HG02763 (cell line): ENCODE data around the gene PACS2.
"Not testable (repeated sequence)": the region's sequence is repeated elsewhere in the genome, so short reads cannot be mapped to it uniquely, and the experiment has no call there.

Experiments
- ATAC-seq: cut with Tn5 transposase; IDR thresholded peaks from one replicate; pipeline ENCODE4 v1.9.1; 2021; ENCODE audit warnings: mild to moderate bottlenecking, moderate library complexity; ENCODE audit not compliant: unreplicated experiment

Gene PACS2

GRCh38 chr14:105329411-105330150 lies 15.0 kb downstream of the PACS2 start:
- no peak for ATAC-seq

DNA sequence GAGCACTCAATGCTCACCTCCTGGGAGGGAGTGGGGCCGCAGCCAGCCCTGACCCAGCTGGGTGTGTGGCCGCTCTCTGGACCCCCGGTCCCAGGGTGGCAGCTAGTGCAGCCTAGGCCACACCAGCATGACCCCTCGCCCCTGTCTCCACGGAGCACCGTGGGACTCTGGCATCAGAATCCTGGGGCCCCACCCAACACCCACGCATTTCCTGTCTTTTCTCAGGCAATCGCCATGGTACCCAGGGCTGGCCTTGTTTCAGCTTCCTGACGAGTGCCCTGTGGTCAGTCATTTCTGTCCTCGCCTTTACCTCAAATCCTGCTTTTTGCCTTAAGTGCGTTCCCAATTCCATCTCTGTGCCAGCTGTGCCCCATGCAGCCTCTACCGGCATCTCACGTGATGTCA lies 15.9 kb downstream of the PACS2 start:
- ATAC-seq = no peak

DNA sequence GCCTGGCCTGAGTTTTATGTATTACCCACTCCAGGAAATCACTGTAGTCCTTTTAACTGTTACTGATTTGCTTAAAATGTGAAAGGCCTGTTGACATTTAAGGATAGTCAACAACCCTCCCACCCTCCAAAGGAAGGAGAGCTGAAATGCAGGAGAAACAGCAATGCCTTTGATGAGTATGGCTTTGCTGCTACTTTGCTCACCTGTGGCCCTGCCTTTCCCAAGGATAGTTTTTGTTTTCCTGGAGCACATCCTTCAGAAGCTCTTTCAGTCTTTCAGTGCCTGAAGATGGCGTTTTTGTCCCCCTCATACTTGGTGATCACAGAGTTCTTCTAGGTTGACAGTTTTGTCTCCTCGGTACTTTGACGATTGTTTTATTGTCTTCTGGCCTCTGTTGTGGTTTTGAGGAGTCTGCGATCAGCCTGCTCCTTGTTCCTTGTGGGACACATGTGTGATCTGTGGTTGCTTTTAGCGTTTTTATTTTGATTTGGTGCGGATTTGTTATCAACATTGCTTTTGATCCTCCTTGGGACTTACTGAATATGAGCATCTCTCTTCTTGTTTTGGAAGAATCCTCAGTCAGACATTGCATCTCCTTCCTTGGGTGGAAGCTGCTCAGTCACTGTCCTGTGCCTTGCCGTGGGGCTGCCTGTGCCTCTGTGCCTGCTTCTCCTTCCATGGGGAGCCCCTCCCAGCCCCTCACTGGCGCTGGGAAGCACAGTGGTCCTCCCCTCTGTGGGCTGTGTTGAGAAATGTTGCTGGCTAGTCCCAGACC lies 17.2 kb downstream of the PACS2 start:
- no peak for ATAC-seq

DNA sequence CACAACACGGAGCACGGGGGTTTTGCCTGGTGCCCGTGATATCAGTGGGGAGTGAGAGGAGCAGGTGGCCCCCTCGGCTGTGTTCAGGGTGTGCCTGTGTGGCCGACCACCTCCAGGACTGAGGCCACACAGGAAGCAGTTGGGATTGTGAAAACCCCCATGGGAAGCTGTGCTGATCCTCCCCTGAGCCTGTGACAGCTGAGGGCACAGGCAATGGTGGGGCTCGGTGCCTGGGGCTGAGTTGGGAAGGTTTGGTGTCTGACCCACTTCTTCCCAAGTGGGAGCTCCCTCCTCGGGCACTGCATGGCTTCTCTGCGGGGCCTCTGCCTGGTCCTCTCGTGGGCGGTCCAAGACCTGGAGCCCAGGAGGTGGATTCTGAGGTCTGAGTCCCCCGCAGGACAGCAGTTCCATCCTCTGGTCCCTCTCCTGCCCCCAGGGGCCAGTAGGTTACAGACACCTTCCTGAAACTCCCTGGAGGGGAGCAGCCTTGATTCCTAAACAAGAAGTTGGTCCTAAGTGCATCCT lies 17.9 kb downstream of the PACS2 start:
- no peak for ATAC-seq

DNA sequence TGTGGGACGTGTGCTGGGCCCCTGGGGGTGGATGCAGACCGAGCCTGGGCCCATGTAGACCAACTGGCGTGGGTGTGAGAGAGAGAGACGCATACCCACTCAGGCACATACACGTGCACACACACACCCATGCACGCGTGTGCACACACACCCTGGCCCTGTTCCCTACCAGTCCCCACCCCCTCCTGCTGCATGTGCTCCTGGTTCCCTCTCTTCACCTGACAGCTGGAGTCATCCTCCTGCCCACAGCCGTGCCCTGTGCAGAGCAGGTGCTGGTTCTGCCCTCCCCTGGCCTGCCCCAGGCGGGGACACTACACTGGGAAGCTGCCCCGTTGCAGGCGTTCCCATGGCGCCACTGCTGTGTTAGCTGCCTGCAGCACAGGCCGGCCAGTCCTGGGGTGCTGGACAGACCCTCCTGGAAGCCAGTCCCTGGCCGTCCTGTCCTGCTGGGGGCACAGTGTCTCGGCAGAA lies 18.5 kb downstream of the PACS2 start:
- no peak for ATAC-seq

DNA sequence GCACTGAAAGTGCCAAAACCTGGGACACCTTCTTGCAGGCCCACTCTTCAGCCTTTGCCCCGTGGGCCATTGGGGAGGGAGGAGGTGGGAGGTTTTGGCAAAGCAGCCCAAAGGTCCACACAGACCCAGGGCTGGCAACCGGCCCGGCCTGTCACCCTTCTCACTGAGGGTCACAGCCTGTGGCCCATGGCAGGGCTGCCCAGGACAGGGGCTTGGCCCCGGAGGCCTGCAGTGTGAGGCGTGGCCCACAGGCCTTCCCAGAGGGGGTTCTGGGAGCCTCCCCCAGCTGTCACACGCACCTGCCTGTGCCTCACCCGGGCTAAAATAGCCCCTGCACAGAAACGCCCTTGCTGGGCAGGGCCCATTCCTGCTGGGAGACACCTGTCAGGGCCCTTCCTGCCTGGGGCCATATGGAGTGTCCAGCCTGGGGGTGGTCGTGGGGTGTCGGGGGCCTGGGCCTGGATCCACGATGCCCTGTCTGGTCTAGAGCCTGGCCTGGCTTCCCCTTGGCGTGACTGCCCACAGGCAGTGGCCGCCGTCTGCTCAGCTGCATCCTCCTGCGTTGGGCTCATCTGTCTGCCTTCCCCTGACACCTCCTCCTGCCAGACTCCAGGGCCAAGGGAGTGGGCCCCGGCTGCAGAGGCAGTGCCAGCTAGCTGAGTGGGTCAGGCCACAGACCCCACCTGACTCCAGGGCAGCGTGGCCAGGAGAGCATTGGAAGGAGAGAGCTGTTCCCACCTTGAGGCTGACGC lies 19.2 kb downstream of the PACS2 start:
- no peak for ATAC-seq

- no peak for ATAC-seq
Observed at GRCh38 chr14:105334383-105335230, 20.1 kb downstream of the PACS2 start.

DNA sequence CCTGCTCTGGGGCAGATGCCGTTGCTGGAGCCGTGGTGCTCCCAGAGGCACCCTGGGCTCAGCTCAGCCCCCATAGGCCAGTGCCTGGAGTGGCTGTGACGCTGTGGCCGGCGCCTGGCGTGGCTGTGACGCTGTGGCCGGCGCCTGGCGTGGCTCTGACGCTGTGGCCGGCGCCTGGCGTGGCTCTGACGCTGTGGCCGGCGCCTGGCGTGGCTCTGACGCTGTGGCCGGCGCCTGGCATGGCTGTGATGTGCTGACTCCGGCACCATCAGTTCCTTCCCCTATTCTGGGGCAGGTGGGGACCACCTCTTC lies 20.6 kb downstream of the PACS2 start:
- not testable (repeated sequence) for ATAC-seq

- no peak for ATAC-seq
Observed at GRCh38 chr14:105335735-105336476, 21.4 kb downstream of the PACS2 start.

GRCh38 chr14:105336477-105337287 lies 22.1 kb downstream of the PACS2 start:
- ATAC-seq = no peak

DNA sequence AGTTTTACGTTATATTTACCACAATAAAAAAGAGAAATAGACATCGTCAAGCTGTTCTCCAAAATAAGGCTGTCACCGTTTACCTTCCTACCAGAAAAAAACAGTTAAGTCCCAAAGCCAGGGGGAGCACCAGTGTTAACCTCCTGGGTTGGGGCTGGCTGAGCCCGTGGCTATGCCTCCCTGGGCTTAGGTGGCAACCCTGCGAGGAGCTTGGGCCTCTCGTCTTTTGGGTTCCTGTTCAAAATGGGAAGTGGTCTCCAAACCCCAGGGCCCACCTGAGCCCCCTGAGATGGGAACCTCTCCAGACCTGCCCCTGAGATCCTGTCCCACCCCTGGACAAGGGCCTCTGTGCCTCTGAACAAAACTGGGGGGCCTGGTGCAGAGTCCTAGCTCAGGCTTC lies 22.9 kb downstream of the PACS2 start:
- no peak for ATAC-seq

- ATAC-seq = no peak
Observed at GRCh38 chr14:105337966-105338741, 23.6 kb downstream of the PACS2 start.

- no peak for ATAC-seq
Observed at GRCh38 chr14:105340821-105341733, 26.5 kb downstream of the PACS2 start.

GRCh38 chr14:105343194-105343593 lies 28.6 kb downstream of the PACS2 start:
- ATAC-seq = no peak

- ATAC-seq = no peak
Observed at GRCh38 chr14:105346200-105346533, 31.6 kb downstream of the PACS2 start.

- no peak for ATAC-seq
Observed at GRCh38 chr14:105346876-105347586, 32.5 kb downstream of the PACS2 start.

- no peak for ATAC-seq
Observed at GRCh38 chr14:105347587-105347968, 33.0 kb downstream of the PACS2 start.
